ENCODE data around the gene SPPL2A.

The SPPL2A gene

DNA sequence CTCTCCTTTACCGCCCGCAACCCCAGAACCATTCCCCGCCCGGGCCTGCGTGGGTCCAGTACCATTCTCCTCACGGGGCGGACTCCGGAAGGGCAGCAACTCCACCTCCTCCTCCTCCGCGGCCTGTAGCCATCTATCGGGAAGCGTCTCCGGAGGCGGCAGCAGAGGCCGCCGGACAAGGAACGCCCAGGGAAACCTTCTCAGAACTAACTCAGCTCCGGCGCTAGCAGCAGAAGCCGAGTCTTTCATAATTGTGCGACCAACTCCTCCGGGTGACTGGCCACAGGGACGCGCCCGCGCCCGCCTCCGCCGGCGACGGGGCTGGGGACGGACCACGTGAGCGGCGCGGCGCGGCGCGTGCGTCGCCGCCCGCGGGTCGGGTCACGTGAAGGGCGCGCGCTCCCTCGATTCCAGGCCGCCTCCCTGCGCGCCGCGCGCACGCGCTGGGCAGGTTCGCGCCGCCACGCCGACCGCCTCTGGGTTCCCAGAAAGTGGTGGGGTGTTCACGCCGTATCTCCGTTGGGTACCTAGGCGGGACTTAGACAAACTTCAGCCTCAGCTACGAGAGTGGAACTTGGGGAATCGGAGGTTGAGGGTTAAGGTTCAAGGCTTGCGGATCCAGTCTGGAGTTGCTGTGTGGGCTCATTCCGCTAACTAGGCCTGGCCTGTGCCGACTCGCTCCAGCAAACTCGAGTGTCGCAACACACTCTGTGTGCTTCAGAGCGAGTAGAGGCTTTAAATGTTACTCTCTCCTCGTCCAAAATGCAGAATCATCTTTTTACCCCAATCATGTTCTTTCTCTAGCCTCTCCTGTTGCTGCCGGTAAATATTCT, 78.8 kb downstream of the SPPL2A start, which contains the start of gene TRPM7:
Gene TRPM7, minus strand, starts transcription at position 329 of the 833 bp plus-strand sequence. Its CDS starts 264 bp downstream, at position 65.
- DNase-seq, result peak; percentile 88

DNA sequence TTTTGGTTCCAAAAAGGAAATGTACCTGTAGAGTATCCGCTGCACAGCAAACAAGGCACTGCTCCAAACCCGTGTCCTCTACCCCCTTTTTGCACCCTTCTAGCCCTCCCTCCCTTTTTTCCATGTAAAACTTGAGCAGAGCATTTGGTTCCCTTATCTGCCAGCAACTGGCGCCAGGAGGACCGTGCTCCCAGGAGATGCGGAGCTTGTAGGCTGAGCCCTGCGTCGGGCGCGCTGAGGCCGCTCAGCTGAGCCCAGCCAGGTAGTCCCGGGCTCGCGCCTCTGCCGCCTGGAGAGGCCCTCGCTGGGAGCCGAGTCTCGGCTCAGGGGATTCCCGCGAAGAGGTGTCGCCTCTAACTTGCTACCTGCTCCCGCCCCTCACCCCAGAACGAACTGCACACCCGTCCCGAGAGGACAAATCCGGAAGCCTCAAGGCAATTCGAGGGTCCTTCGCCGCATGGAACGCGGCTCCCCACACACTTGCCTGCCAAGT, 79.5 kb downstream of the SPPL2A start:
- DNase-seq, result peak; percentile 29

DNA sequence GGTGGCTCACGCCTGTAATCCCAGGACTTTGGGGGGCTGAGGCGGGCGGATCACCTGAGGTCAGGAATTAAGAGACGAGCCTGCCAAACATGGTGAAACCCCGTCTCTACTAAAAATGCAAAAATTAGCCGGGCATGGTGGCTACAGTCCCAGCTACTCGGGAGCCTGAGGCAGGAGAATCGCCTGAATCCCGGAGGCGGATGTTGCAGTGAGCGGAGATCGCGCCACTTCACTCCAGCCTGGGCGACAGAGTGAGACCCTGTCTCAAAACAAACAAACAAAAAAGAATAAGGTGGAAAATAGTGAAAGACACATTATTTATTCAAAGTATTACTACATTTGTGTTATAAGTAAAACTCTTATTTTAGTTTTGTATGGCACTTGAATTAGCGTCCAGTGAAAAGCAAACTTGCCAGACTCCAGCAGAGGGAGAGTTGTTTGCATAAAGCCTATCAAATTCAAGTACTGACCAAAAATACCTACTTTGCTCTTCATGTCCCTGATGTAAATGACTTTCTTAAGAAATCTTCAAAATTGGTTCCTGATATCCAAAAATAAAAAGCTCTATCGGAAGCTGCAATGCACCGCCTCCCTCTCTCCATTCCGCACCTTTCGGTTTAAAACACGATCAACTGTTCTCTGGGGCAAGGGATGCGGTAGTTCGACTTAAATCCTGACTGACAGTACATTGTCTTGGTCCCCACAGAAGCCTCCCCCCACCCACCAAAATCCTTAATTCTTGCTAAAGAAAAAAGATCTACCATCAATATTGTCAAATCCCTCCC, 80.1 kb downstream of the SPPL2A start:
- no peak for DNase-seq

DNA sequence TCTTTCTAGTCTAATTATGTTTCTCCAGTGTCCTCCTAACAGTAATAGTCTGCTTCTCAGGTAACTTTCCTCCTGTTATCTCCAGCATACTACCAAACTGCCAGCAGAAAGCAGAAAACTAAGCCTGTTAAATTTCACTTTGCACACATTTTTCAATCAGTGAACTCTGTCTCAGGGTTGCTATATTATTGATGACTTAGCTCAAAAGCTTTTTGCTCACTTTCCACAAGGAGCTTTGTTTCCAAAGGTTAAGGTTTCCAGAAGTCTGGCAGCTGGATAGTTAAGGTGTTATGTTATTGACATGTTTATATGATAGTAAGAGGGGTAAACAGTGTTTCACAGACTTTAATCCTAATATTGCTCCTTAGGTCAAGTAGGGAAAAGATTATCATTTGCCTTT, 84.0 kb downstream of the SPPL2A start:
- DNase-seq, result no peak

DNA sequence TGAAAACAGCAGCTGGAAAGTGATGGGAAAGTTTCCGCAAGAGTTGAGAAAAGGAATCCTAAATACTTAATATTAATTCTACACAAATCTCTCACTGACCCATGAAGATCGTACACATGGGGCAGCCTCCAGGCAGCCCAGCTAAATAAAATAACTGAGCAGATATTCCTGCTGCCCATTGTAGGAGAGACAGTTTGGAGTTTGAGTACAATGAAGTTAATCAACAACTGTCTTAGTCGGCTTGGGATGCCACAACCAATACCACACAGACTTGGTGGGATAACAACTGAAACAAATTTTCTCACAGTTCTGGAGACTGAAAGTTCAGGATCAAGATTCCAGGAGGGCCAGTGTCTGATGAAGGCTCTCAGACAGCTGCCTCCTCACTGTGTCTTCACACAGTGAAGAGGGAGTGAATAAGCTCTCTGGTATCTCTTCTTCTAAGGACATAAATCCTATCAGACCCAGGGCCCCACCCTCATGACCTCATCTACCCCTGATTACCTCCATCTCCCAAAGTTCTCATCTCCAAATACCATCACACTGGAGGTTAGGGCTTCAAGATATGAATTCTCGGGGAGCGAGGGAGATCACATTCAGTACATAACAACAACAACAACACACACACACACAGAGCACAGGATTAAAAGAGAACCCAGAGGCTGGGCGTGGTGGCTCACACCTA, 88.6 kb downstream of the SPPL2A start:
- DNase-seq, result peak; percentile 78

DNA sequence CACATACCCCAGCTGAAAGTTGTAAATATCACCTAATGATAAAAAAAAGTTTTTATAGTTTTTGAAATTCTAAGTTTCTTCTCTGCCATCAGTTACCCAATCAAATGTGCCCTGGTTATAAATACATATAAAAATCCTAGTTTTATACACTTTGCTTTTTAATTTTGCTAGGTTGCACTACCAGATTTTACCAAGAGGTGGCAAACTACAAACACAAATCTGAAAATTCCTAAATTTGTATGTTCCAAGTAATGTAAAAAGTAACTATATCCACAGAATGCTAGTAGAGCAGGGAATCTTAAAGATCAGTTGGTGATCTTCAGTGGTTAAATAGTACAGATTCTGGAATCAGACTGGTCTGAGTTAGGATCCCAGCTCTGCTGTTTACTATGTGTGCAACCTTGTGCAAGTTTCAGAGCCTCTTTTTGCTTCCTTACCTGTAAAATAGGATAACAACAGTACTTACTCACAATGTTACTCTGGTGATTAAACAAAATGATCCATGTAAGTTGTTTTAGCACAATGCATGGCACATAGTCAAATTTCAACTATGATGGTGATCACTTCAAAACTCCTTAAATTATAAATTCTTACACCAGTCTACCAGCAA, 89.9 kb downstream of the SPPL2A start:
- peak; percentile 56 for DNase-seq

DNA sequence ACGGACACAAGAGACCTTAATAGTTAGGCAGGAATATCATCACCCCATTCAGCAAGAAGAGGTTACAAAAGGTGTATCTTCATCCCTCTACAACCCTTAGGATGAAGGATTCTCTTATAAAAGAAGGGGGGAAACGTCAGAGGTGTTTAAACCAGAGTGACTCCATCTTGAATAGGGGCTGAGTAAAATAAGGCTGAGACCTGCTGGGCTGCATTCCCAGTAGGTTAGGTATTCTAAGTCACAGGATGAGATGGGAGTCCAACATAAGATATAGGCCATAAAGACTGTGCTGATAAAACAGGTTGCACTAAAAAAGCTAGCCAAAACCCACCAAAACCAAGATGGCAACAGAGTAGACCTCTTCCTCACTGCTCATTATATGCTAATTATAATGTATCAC, 95.4 kb downstream of the SPPL2A start:
- DNase-seq, result no peak

DNA sequence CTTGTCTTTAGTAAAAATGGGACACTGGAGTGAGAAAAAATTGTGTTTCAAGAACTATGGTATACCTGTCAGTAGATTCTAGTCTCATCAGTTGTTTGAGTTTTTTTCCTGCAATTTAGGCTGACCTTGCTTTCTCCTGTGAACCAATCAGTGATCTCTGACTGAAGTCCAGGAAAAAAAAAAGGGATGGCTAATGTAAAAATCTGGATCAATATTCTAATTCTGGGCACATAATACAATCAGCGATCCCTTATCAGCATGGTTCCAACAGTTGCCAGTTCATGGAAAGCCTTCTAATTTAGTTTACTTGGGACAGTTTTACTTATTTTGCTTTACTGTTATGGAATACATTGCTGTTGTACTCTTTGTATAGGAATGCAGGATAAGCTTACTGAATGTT, 95.9 kb downstream of the SPPL2A start:
- no peak for DNase-seq

DNA sequence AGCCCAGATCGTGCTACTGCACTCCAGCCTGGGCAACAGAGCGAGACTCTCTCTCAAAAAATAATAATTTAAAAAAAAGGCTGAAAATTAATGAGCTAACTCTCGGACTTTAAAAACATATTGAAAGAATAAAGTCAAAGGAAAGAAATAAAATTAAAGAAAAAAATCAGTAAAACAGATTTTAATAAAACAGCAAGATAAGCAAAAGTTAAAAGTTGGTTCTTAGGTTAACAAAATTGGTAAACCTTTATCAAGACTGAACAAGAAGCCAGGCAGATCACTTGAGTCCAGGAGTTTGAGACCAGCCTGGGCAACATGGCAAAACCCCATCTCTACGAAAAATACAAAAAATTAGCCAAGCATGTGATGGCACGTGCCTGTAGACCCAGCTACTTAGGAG, 99.6 kb downstream of the SPPL2A start:
- no peak for DNase-seq

DNA sequence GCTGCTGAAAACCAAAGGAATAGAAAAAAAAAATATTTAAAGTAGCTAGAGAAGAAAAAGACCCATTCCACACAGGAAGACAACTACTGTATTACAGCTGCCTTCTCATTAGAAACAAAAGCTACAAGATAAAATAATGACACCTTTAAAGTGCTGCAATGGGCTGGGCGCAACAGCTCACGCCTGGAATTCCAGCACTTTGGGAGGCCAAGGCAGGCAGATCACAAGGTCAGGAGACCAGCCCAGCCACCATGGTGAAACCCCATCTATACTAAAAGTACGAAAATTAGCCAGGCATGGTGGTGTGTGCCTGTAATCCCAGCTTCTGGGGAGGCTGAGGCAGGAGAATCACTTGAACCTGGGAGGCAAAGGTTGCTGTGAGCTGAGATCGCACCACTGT, 110.0 kb downstream of the SPPL2A start:
- no peak for DNase-seq

DNA sequence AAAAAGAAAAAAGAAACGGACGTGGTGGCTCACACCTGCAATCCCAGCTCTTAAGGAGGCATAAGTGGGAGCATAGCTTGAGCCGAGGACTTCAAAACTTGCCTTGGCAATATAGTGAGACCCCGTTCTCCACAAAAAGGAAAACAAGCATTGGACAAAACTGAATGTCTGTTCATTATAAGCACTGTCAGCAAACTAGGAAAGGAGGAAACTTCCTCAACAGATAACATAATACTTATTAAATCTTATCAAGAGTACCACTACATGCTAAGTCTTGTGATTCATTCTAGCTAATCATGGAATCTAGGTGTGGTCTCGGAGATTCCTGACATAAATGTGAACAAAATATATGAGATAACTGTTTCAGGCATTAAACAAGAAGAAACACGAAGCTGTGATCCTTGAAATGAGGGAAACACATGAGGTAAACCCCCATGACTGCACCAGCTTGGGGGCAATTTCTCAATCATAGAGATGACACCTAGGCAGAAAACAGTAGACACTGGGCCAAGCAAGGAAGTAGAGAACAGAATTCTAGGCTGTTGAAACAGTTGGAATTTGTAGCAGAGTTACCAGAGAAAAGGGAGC, 112.3 kb downstream of the SPPL2A start:
- DNase-seq, result no peak

DNA sequence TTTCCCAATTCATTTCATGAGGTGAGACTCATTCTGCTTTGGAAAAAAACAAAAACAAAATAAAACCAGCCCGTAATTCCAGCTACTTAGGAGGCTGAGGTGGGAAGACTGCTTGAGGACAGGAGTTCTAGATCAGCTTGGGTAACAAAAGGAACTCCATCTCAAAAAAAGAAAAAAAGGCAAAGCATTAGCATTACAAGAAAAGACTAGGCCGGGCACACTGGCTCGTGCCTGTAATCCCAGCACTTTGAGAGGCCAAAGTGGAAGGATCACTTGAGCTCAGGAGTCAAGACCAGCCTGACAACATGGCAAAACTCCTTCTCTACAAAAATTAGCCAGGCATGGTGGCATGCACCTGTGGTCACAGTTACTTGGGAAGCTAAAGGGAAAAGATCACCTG, 112.8 kb downstream of the SPPL2A start:
- no peak for DNase-seq
